ENCODE measurements around the gene METTL14. TPM values are rescaled to one million over a fixed set of nuclear protein-coding genes. Genes with fewer than 3 reads are reported as not detected.

Gene METTL14
- total and polyA plus RNA-seq, 9 donors, result 10.0 to 56.1 (median 44.0) TPM

DNA sequence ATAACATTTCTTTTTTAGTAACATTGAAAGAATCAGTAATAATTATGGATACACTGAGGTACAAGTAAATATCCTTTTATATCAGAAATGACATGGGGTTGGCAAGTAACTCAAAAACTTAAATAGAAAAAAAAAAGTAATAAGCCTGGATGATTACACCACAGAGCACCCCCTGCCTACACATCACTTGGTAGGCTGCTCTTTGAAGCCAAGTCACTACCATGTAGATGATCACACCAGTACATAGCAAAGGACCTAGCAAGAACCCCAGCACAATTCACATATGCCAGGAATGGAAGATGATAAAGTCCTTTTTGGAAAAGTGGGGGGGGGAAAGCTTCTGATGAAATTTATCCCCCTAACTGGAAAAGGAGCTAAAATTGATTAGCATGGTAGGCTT is 56.9 kb downstream of the METTL14 start:
- intact Hi-C loops (cut with DNase I), result loop anchor here (5.0 to 10.0 kb wide), 5 partner anchors 143 to 283 kb away; partner anchors contain the start of gene SYNPO2 (in 1 of the 4)

DNA sequence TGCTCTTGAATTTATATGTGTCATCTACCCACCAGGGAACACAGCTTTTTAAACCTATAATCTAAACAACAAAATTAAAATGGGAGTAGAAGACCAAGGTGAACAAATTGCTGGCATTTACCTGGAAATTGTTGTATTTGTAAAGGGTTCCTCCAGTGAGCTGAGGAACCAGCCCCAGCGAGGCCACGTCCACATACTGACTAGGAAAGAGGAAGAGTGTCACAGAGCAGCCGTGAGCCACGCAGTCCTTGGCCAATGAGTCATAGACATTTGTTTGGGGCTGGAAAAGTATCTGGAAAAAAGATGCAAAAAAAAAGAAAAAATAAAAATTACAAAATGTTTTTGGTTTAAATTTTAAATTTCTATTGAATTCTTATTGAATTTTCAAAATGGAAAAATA is 58.7 kb downstream of the METTL14 start:
- Histone ChIP-seq H3K27ac (no peak overlapping the region), H3K9me3 (no peaks in the 10 kb centered on the region), H3K4me1 (ENCODE audit: insufficient read depth) (peaks cover 3% of the 10 kb centered on the region), H3K27me3 (no peaks in the 10 kb centered on the region), H3K36me3 (no peaks in the 10 kb centered on the region), H3K4me3 (no peak overlapping the region)
- no peak for DNase-seq
- intact Hi-C loops (cut with DNase I), result loop anchor here (5.0 to 10.0 kb wide), 5 partner anchors 141 to 281 kb away; partner anchors contain the start of gene SYNPO2 (in 1 of the 4)
- no peak for TF ChIP-seq EP300 (IDR thresholded peaks at IDR 0.05)
- no peak for TF ChIP-seq POLR2A (IDR thresholded peaks at IDR 0.05)
- TF ChIP-seq, protein P1, sequence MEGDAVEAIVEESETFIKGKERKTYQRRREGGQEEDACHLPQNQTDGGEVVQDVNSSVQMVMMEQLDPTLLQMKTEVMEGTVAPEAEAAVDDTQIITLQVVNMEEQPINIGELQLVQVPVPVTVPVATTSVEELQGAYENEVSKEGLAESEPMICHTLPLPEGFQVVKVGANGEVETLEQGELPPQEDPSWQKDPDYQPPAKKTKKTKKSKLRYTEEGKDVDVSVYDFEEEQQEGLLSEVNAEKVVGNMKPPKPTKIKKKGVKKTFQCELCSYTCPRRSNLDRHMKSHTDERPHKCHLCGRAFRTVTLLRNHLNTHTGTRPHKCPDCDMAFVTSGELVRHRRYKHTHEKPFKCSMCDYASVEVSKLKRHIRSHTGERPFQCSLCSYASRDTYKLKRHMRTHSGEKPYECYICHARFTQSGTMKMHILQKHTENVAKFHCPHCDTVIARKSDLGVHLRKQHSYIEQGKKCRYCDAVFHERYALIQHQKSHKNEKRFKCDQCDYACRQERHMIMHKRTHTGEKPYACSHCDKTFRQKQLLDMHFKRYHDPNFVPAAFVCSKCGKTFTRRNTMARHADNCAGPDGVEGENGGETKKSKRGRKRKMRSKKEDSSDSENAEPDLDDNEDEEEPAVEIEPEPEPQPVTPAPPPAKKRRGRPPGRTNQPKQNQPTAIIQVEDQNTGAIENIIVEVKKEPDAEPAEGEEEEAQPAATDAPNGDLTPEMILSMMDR (IDR thresholded peaks at IDR 0.05), result no peak
- 85 to 92% (median 92%) methylated on average over 4 of the region's 4 CpGs for WGBS, 3 donors

More for the DNA sequence above, 56.9 kb downstream of the METTL14 start:
- TF ChIP-seq, protein P1 (IDR thresholded peaks at IDR 0.05), result no peak
- TF ChIP-seq EP300 (IDR thresholded peaks at IDR 0.05) (no peak), POLR2A (IDR thresholded peaks at IDR 0.05) (no peak)
- peaks cover 3% of the 10 kb centered on the region for H3K4me1 ChIP-seq (ENCODE audit: insufficient read depth)
- no peak for DNase-seq
- H3K36me3 ChIP-seq, result no peaks in the 10 kb centered on the region
- no peaks in the 10 kb centered on the region for H3K27me3 ChIP-seq
- H3K27ac ChIP-seq, result no peak overlapping the region
- H3K4me3 ChIP-seq, result no peak overlapping the region
- no peaks in the 10 kb centered on the region for H3K9me3 ChIP-seq

DNA sequence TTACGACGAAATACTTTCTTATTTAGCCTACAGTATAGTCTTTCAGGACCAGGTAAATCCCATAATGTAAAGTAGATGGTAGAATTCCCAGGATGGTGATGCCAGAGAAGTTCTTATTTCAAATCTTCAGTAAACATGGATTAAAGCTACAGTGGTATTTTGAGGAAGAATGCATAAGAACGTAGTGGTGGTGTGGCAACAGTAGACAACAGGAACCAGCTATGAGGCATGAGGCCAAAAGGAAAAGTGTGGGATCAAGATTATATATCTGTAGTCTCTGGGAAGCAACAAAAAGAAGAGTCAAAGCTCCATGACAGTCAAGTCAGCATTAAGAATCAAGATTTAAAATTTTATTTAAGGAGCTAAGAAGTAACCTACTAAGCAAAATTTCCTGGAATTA is 60.2 kb downstream of the METTL14 start:
- WGBS, 3 donors, result 77 to 84% (median 83%) methylated on average over 3 of the region's 3 CpGs
- H3K27me3 ChIP-seq, result no peaks in the 10 kb centered on the region
- H3K36me3 ChIP-seq, result no peaks in the 10 kb centered on the region
- no peak for DNase-seq
- H3K4me1 ChIP-seq (ENCODE audit: insufficient read depth), result peaks cover 4% of the 10 kb centered on the region
- H3K4me3 ChIP-seq, result no peak overlapping the region
- no peak overlapping the region for H3K27ac ChIP-seq
- intact Hi-C loops (cut with DNase I), result loop anchor here (10.0 kb wide), 4 partner anchors 139 to 279 kb away; partner anchors contain the start of gene SYNPO2 (in 1 of the 4)
- TF ChIP-seq EP300 (IDR thresholded peaks at IDR 0.05), result no peak
- TF ChIP-seq, protein P1 (IDR thresholded peaks at IDR 0.05), result no peak
- TF ChIP-seq POLR2A (IDR thresholded peaks at IDR 0.05), result no peak
- no peaks in the 10 kb centered on the region for H3K9me3 ChIP-seq

DNA sequence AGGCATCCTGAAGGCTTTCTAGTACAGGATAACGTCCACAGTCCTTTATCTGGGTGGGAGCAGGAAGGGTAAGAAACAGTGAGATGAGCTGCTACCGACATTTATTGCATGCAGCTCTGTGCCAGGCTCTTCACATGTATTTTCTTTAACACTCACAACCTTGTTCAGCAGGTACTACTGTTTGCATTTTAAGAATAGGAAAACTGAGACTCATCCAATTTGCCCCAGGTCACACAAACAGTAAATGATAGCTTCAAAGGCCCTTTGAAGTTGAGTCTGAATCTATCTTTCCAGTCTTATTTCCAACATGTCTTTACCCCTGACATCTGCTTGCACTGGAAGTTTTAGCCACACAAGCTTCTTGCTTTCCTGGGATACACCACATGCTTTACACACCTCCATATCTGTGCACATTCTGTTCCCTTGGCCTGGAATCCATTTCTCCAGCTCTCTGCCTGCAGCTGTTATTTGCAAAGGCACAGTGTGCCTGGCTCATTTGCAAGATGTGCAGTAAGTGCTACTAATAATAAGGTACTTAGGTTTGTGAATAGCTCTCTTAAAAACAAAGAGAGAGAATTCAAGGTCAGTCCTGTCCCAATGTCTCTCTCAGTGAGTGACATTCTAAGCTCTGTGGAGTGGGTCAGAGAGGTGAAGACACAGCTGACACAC is 61.2 kb downstream of the METTL14 start:
- Histone ChIP-seq H3K9me3 (no peaks in the 10 kb centered on the region), H3K27me3 (no peaks in the 10 kb centered on the region), H3K4me1 (ENCODE audit: insufficient read depth) (peaks cover 4% of the 10 kb centered on the region), H3K36me3 (no peaks in the 10 kb centered on the region), H3K27ac (no peak overlapping the region), H3K4me3 (no peak overlapping the region)
- TF ChIP-seq, protein P1 (IDR thresholded peaks at IDR 0.05), result no peak
- TF ChIP-seq EP300 (IDR thresholded peaks at IDR 0.05) (no peak), POLR2A (IDR thresholded peaks at IDR 0.05) (no peak)
- WGBS, 3 donors, result 6 to 20% (median 17%) methylated on average over 2 of the region's 2 CpGs
- DNase-seq, result peak in 3 of 5 donors; percentile 31 to 54 (median 52)
- intact Hi-C loops (cut with DNase I), result loop anchor here (10.0 kb wide), 4 partner anchors 138 to 278 kb away; partner anchors contain the start of gene SYNPO2 (in 1 of the 4)
